ENCODE data around the gene ITPR1. TPM values are rescaled to one million over a fixed set of nuclear protein-coding genes. Genes with fewer than 3 reads are reported as not detected.

Gene ITPR1
- total and polyA plus RNA-seq, 12 donors = 9.7 to 40.3 (median 18.8) TPM

DNA sequence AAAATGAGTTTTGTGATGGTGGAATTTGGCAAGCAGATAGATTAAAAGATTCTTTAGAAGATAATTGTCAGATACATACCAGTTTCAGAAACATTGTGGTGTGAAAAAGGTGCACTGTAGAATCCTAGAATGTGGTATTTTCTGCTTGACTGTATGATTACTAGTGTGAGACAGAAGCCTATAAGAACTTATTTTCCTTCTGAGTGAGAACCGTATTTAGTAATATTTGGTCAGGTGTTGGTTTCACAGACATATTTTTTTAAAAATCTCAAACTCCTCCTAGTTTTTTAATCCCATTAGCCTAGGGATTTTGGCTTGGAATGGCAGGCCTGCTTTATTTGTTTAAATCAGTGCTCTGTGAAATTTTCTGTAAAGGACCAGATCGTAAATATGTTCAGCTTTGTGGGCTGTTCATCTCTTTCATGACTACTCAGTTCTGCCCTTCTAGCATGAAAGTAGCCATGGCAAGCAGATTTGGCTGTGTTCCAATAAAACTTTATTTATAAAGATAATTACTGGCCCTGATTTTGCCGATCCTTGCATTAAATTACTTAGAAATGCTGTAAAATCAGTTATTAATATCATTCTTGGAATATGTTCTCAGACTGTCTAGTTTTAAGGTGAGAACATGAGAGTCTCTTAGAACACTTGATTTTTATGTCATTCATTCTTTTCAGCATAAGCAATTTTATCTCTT is 205.1 kb downstream of the ITPR1 start:
- ATAC-seq (no peak), DNase-seq (no peak)
- WGBS, 2 donors = 95 to 97% methylated on average over 3 of the region's 3 CpGs
- Histone ChIP-seq H3K4me1 (peaks cover 0 to 11% (median 8%) of the 10 kb centered on the region in 9 donors), H3K27ac (no peak overlapping the region), H3K9me3 (no peaks in the 10 kb centered on the region), H3K27me3 (no peaks in the 10 kb centered on the region), H3K36me3 (peaks cover 0 to 98% (median 9%) of the 10 kb centered on the region in 9 donors), H3K4me3 (no peak overlapping the region)
- TF ChIP-seq, protein P1, sequence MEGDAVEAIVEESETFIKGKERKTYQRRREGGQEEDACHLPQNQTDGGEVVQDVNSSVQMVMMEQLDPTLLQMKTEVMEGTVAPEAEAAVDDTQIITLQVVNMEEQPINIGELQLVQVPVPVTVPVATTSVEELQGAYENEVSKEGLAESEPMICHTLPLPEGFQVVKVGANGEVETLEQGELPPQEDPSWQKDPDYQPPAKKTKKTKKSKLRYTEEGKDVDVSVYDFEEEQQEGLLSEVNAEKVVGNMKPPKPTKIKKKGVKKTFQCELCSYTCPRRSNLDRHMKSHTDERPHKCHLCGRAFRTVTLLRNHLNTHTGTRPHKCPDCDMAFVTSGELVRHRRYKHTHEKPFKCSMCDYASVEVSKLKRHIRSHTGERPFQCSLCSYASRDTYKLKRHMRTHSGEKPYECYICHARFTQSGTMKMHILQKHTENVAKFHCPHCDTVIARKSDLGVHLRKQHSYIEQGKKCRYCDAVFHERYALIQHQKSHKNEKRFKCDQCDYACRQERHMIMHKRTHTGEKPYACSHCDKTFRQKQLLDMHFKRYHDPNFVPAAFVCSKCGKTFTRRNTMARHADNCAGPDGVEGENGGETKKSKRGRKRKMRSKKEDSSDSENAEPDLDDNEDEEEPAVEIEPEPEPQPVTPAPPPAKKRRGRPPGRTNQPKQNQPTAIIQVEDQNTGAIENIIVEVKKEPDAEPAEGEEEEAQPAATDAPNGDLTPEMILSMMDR (IDR thresholded peaks at IDR 0.05) = no peak
- intact Hi-C loops (cut with DNase I) = no loop called here

DNA sequence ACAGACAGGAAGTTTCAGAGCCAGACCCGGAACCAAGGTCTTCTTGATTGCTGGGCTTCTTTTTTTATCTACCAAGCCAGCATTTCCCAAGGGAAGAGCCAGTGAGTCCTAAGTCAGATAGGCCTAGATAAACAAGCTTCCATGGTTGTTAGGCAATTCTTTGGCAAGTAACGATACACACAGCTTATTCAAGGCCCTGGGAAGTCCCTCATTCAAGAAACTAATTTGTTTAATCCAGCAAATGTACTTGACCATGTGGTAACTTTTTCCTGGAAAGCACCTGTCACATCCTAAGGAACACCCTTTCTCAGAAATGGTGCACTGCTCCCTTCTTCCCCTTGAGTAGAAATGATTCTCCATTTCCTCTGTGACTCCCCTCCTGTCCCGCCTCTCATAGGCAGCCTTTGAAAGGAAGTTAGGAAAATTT is 209.9 kb downstream of the ITPR1 start:
- intact Hi-C loops (cut with DNase I) = no loop called here
- ATAC-seq (peak in 6 of 8 donors; percentile 35 to 84 (median 72)), DNase-seq (peak in 1 of 2 donors; percentile 17)
- Histone ChIP-seq H3K4me3 (no peak overlapping the region), H3K4me1 (peaks cover 0 to 22% (median 8%) of the 10 kb centered on the region in 9 donors), H3K9me3 (no peaks in the 10 kb centered on the region), H3K27me3 (no peaks in the 10 kb centered on the region), H3K27ac (peak overlapping the region in 4 of 10 donors; percentile 4 to 36 (median 16)), H3K36me3 (peaks cover 0 to 99% (median 14%) of the 10 kb centered on the region in 9 donors)
- TF ChIP-seq, protein P1 (IDR thresholded peaks at IDR 0.05) = no peak
- 53 to 64% methylated on average over 3 of the region's 3 CpGs for WGBS, 2 donors

DNA sequence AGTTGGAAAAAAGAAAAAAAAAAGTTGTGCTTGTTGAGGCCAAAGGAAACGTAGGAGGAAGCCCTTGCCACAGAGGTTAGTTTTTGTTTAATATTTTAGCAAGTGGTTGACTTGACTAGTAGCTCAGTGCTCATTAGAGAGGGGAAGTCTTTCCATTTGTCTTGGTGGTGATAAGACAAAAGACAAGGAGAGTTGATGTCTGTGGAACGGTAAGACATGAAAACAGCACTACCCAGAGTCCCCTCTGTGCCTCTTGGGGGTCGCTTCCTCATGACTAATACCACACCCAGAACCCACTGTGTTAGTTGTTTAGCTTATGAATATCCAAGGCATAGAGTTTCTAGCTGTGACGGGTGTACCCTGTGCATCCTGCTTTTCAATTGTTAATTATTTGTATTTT is 211.4 kb downstream of the ITPR1 start:
- ATAC-seq = no peak
- Histone ChIP-seq H3K27me3 (no peaks in the 10 kb centered on the region), H3K36me3 (peaks cover 0 to 100% (median 14%) of the 10 kb centered on the region in 9 donors), H3K4me3 (no peak overlapping the region), H3K4me1 (peaks cover 0 to 27% (median 8%) of the 10 kb centered on the region in 9 donors), H3K9me3 (no peaks in the 10 kb centered on the region), H3K27ac (no peak overlapping the region)
- WGBS, 2 donors = 77 to 80% methylated on average over 4 of the region's 4 CpGs
- no peak for DNase-seq
- intact Hi-C loops (cut with DNase I) = no loop called here
- TF ChIP-seq, protein P1 (IDR thresholded peaks at IDR 0.05) = no peak

DNA sequence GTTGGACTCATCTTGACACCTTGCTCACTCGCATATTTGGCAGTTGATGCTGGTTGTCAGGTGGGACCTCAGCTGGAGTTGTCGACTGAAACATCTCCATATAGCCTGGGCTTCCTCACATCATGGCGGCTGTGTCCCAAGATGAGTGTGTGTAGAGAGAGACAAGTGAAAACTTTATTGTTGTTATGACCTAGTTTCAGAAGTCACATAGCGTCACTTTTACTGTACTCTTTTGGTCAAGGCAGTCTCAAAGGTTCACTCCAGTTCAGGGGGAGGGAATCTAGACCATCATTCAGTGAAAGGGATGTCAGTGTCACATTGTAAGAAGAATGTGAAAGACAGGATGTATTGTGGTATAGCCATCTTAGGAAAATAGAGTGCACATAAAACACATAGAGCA is 214.2 kb downstream of the ITPR1 start:
- no peak overlapping the region for H3K4me3 ChIP-seq
- no peak for ATAC-seq
- DNase-seq = no peak
- 96 to 99% methylated on average over 4 of the region's 4 CpGs for WGBS, 2 donors
- H3K36me3 ChIP-seq = peaks cover 0 to 92% (median 9%) of the 10 kb centered on the region in 9 donors
- no peaks in the 10 kb centered on the region for H3K9me3 ChIP-seq
- H3K27me3 ChIP-seq = no peaks in the 10 kb centered on the region
- H3K27ac ChIP-seq = no peak overlapping the region
- TF ChIP-seq, protein P1 (IDR thresholded peaks at IDR 0.05) = no peak
- intact Hi-C loops (cut with DNase I) = no loop called here
- H3K4me1 ChIP-seq = peaks cover 0 to 38% (median 14%) of the 10 kb centered on the region in 9 donors

Measured in heart right ventricle (tissue), 16 donors.